HepG2 (cell line): ENCODE measurements around the gene NUDT8. TPM values are rescaled to one million over a fixed set of nuclear protein-coding genes. Genes with fewer than 3 reads are reported as not detected.
"Not testable (repeated sequence)": the region's sequence is repeated elsewhere in the genome, so short reads cannot be mapped to it uniquely, and the experiment has no call there.

Experiments
- ATAC-seq: fragments of 200-7000 bp; cut with Tn5 transposase; 3 replicates; pipeline ENCODE4 v1.9.1; 2020; ENCODE audit warnings: mild to moderate bottlenecking, moderate library complexity
- BruUV-seq: library from RNA; stranded (reverse); fragments of 400-500 nt; replicated peaks from 2 replicates; lab custom pipeline; 2021; lab: Mats Ljungman, UMichigan
- CTCF ChIA-PET: fragments of 300-600 bp; formaldehyde crosslinking; extraction: SDS; loops from one replicate; lab custom pipeline; 2021; ENCODE audit warnings: low total read pairs, inconsistent platforms, low intra/inter-chr PET ratio; lab: Yijun Ruan, JAX
- POLR2A ChIA-PET: fragments of 350-600 bp; sonication (Branson Sonifier 250); formaldehyde crosslinking; loops from one replicate; lab custom pipeline; 2020; ENCODE audit warnings: antibody characterized with exemption, inconsistent platforms; lab: Yijun Ruan, JAX
- DNase-seq: peaks from one replicate; pipeline ENCODE4 v3.0.0-alpha.2; 2015; ENCODE audit warnings: low spot score
- FAIRE-seq: peaks from 3 replicates; lab custom pipeline; 2011; peaks lifted over from hg19 to GRCh38; lab: Jason Lieb, UNC
- H2AFZ ChIP-seq: one replicate; pipeline ENCODE4 v1.6.1; 2011; ENCODE audit warnings: low read length, inconsistent platforms
- H3K27ac ChIP-seq: fragments of 300-600 bp; 3 replicates; pipeline ENCODE4 v1.8.0; 2011; ENCODE audit warnings: mixed run types, mild to moderate bottlenecking, mixed read lengths, low read length, inconsistent platforms; ENCODE audit not compliant: insufficient read depth; ENCODE audit errors: extremely low read length
- H3K27me3 ChIP-seq, 2 experiments: fragments of 200-600 bp in 1 of 2; 2 replicates in 1 of 2; 3 replicates in 1 of 2; pipeline versions ENCODE4 v1.6.0 to v1.8.0; 2011; ENCODE audit warnings: low read length in 2 of 2, mild to moderate bottlenecking in 2 of 2, moderate library complexity in 2 of 2, inconsistent platforms in 1 of 2; ENCODE audit not compliant: insufficient read depth in 2 of 2, control insufficient read depth in 1 of 2
- H3K36me3 ChIP-seq, 2 experiments: fragments of 200-600 bp in 1 of 2; replicated peaks in 1 of 2; 2 replicates in 1 of 2; 3 replicates in 1 of 2; pipeline versions ENCODE4 v1.5.1 to v1.8.0; 2011; ENCODE audit warnings: low read length in 2 of 2, inconsistent platforms in 1 of 2; ENCODE audit not compliant: insufficient read depth in 2 of 2, control insufficient read depth in 1 of 2
- H3K4me1 ChIP-seq: 2 replicates; pipeline ENCODE4 v1.5.1; 2012; ENCODE audit warnings: low read length, inconsistent platforms; ENCODE audit not compliant: insufficient read depth
- H3K4me2 ChIP-seq: 2 replicates; pipeline ENCODE4 v1.6.0; 2011; ENCODE audit warnings: low read depth, low read length, inconsistent platforms
- H3K4me3 ChIP-seq, 3 experiments: fragments of 200-600 bp in 1 of 3; sonication (generic), shearing (Covaris generic) in 1 of 3; replicated peaks in 1 of 3; 2 replicates each; pipeline ENCODE4 v1.5.1; 2011 to 2016; ENCODE audit warnings: low read length in 3 of 3, inconsistent platforms in 2 of 3, low read depth in 2 of 3, mild to moderate bottlenecking in 2 of 3, control low read depth in 1 of 3, mixed read lengths in 1 of 3; ENCODE audit not compliant: insufficient read depth in 1 of 3
- H3K79me2 ChIP-seq: one replicate; pipeline ENCODE4 v1.6.1; 2011; ENCODE audit warnings: low read length, inconsistent platforms; ENCODE audit not compliant: insufficient read depth
- H3K9ac ChIP-seq: 2 replicates; pipeline ENCODE4 v1.6.0; 2011; ENCODE audit warnings: mild to moderate bottlenecking, low read depth, low read length, inconsistent platforms; ENCODE audit not compliant: insufficient read depth
- H3K9me3 ChIP-seq: 2 replicates; pipeline ENCODE4 v1.5.1; 2012; ENCODE audit warnings: mild to moderate bottlenecking, low read length
- H4K20me1 ChIP-seq: 2 replicates; pipeline ENCODE4 v1.6.0; 2011; ENCODE audit warnings: inconsistent platforms, mild to moderate bottlenecking, low read length, moderate library complexity; ENCODE audit not compliant: insufficient read depth
- NFYB ChIP-seq: sonication (generic); formaldehyde crosslinking; IDR thresholded peaks from 2 replicates; pipeline ENCODE4 v1.4.0; 2020; ENCODE audit warnings: missing genetic modification reagents
- NFYC ChIP-seq: IDR thresholded peaks from 2 replicates; pipeline ENCODE4 v1.6.1; 2016; ENCODE audit warnings: missing genetic modification reagents, missing compliant biosample characterization
- WGBS: methylation state at CpG from one replicate; pipeline ENCODE4 v1.1.6; 2017; ENCODE audit warnings: low lambda C conversion rate; 5-methylcytosine and 5-hydroxymethylcytosine counted together
- in situ Hi-C: cut with HindIII; loops from 2 replicates; pipeline ENCODE4 v1.10.0; 2017; ENCODE audit warnings: low pct_unique_long_range_greater_than_20kb; ENCODE audit not compliant: extremely low pct_ligation_motif_present
- intact Hi-C: fragments of 100-400 bp; cut with micrococcal nuclease; formaldehyde crosslinking; loops from one replicate; pipeline ENCODE4 v1.10.0; 2022; ENCODE audit not compliant: unreplicated experiment
- polyA plus RNA-seq, 8 experiments: library from polyadenylated mRNA; depleted of rRNA in 3 of 8; stranded (reverse) in 7 of 8; unstranded in 1 of 8; fragments of >200 nt; fragmentation: Illumina TruSeq in 4 of 8; extraction: Trizol in 4 of 8; gene quantifications; 2 replicates each; pipeline versions ENCODE4 v1.2.1 to v1.2.3, GENCODE V29; 2011 to 2016; ENCODE audit warnings: low read depth in 4 of 8, missing spikeins in 1 of 8, mixed read lengths in 1 of 8; ENCODE audit not compliant: insufficient read depth in 1 of 8
- total RNA-seq, 5 experiments: library from RNA; depleted of rRNA; stranded (reverse); fragments of >200 nt; fragmentation: Illumina TruSeq; extraction: Trizol; gene quantifications; 2 replicates each; pipeline ENCODE4 v1.2.3, GENCODE V29; 2016; ENCODE audit warnings: low read depth in 1 of 5

Gene NUDT8
- total and polyA plus RNA-seq, 2 of the 13 experiments (the other 11 are each of a cell fraction or from before 2014, with no cell fraction given): 6.7 to 25.8 TPM

GRCh38 chr11:67619683-67620618, 9.8 kb downstream of the NUDT8 start:
- H3K79me2 ChIP-seq, FAIRE-seq, H3K4me2 ChIP-seq, H3K9ac ChIP-seq, H4K20me1 ChIP-seq, BruUV-seq, H3K27me3 ChIP-seq, H2AFZ ChIP-seq, DNase-seq, H3K9me3 ChIP-seq, H3K36me3 ChIP-seq, intact Hi-C loops, H3K4me3 ChIP-seq, in situ Hi-C loops, ATAC-seq, H3K27ac ChIP-seq, CTCF ChIA-PET: not testable (repeated sequence)
- 95% methylated on average over 27 of the region's 33 CpGs for WGBS
- POLR2A ChIA-PET: interaction anchor here (1.1 to 2.2 kb wide), 2 partner anchors 10 to 12 kb away, joined by 3 to 6 read pairs; no protein-coding TSS in a partner anchor
- TF ChIP-seq NFYC: 0 out of 2 replicates have a peak, but pooled peaks have one; percentile 17
- TF ChIP-seq NFYB (CRISPR knock-in tag): peak; percentile 44
- H3K4me1 ChIP-seq: peaks cover 52% of the 10 kb centered on the region

- H3K9ac ChIP-seq, intact Hi-C loops, FAIRE-seq, DNase-seq, in situ Hi-C loops, H3K4me2 ChIP-seq, H3K27ac ChIP-seq, H3K4me3 ChIP-seq, H3K9me3 ChIP-seq, BruUV-seq, ATAC-seq, H3K79me2 ChIP-seq, H3K36me3 ChIP-seq, H4K20me1 ChIP-seq, H3K27me3 ChIP-seq, H2AFZ ChIP-seq, CTCF ChIA-PET: not testable (repeated sequence)
- 99% methylated on average over 26 of the region's 40 CpGs for WGBS
- POLR2A ChIA-PET: interaction anchor here (1.1 to 2.2 kb wide), 2 partner anchors 11 to 13 kb away, joined by 3 to 6 read pairs; no protein-coding TSS in a partner anchor
- H3K4me1 ChIP-seq: peaks cover 57% of the 10 kb centered on the region
Observed at GRCh38 chr11:67618901-67619659, 10.7 kb downstream of the NUDT8 start.
